Measurements from ENCODE around the gene APEX1. TPM values are rescaled to one million over a fixed set of nuclear protein-coding genes. Genes with fewer than 3 reads are reported as not detected.

Gene APEX1
- total RNA-seq, 1 donor from 2014 or later, result 50.9 TPM

Other genes with a start within 250 kb of the APEX1 start
- gene OR11H6, start 231.5 kb upstream of the APEX1 start, total RNA-seq, result not detected
- not detected for gene OR11H7, start 226.2 kb upstream of the APEX1 start, total RNA-seq
- gene OR11H4, start 215.9 kb upstream of the APEX1 start, total RNA-seq, result not detected
- 4.3 TPM for gene TTC5, start 149.3 kb upstream of the APEX1 start, total RNA-seq
- 30.5 TPM for gene CCNB1IP1, start 121.9 kb upstream of the APEX1 start, total RNA-seq
- gene PARP2, start 111.6 kb upstream of the APEX1 start, total RNA-seq, result 8.9 TPM
- 14.9 TPM for gene TEP1, start 41.7 kb upstream of the APEX1 start, total RNA-seq
- 0.20 TPM for gene KLHL33, start 19.1 kb upstream of the APEX1 start, total RNA-seq
- gene OSGEP, start 414 bp upstream of the APEX1 start, total RNA-seq, result 11.5 TPM
- gene PIP4P1, start 6.2 kb downstream of the APEX1 start, total RNA-seq, result 11.7 TPM
- 45.0 TPM for gene PNP, start 14.2 kb downstream of the APEX1 start, total RNA-seq
- gene RNASE10, start 50.3 kb downstream of the APEX1 start, total RNA-seq, result 0.91 TPM
- gene RNASE9, start 105.8 kb downstream of the APEX1 start, total RNA-seq, result not detected
- gene RNASE11, start 132.8 kb downstream of the APEX1 start, total RNA-seq, result not detected
- not detected for gene RNASE12, start 136.2 kb downstream of the APEX1 start, total RNA-seq
- not detected for gene OR6S1, start 186.5 kb downstream of the APEX1 start, total RNA-seq
- 152 TPM for gene RNASE4, start 229.3 kb downstream of the APEX1 start, total RNA-seq
- 685 TPM for gene ANG, start 233.5 kb downstream of the APEX1 start, total RNA-seq